Measurements from ENCODE around the gene SYT9. TPM values are rescaled to one million over a fixed set of nuclear protein-coding genes. Genes with fewer than 3 reads are reported as not detected.

SYT9 gene
- total and polyA plus RNA-seq, 4 donors: 0.05 to 5.4 (median 2.6) TPM

DNA sequence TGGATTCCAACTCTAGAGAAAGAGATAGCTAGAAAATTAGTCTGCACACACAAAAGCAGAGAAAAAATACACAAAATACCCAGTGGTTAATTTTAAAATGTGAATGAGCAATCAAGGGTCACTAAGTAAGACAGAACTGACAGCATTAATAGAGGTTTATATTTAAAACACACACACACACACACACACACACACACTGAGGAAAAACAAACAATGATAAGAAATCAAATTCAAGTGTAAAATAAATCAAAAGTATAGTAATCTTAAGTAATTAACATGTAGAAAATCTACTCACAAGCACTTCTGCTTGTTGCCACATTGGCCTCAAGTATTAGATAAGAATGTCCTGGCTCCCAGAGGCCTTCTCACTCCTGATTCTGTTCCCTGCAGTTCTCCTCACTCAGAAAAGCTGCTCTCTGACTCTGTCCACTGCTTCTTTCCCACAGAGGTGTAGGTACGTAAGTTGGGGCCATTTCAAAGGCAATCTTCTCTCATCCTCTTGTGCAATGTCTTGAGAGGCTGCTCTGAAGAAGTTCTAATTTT, 200.3 kb downstream of the SYT9 start:
- H3K27ac ChIP-seq (ENCODE audit: low read depth in 1 of 2, low read length in 2 of 2): no peak overlapping the region
- no peak overlapping the region for H3K4me3 ChIP-seq (ENCODE audit: low read depth in 1 of 3, low read length in 3 of 3)
- H3K4me1 ChIP-seq (ENCODE audit: control insufficient read depth in 4 of 4, insufficient read depth in 4 of 4, low read length in 3 of 4): no peaks in the 10 kb centered on the region
- 90% methylated on average over 1 of the region's 1 CpG for WGBS
- H3K27me3 ChIP-seq (ENCODE audit: control insufficient read depth in 4 of 4, insufficient read depth in 4 of 4, low read length in 3 of 4): no peaks in the 10 kb centered on the region
- TF ChIP-seq, protein P1, sequence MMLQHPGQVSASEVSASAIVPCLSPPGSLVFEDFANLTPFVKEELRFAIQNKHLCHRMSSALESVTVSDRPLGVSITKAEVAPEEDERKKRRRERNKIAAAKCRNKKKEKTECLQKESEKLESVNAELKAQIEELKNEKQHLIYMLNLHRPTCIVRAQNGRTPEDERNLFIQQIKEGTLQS (IDR thresholded peaks at IDR 0.05): no peak
- TF ChIP-seq, protein P2, sequence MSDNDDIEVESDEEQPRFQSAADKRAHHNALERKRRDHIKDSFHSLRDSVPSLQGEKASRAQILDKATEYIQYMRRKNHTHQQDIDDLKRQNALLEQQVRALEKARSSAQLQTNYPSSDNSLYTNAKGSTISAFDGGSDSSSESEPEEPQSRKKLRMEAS (IDR thresholded peaks at IDR 0.05): no peak
- TF ChIP-seq RAD21 (IDR thresholded peaks at IDR 0.05) (no peak), FOXA1 (IDR thresholded peaks at IDR 0.05) (no peak), HNF4G (IDR thresholded peaks at IDR 0.05) (no peak), HNF4A (conservative IDR thresholded peaks at IDR 0.05) (no peak), EGR1 (IDR thresholded peaks at IDR 0.05; ENCODE audit: low read depth in 2 of 2) (no peak)
- TF ChIP-seq, protein P3, sequence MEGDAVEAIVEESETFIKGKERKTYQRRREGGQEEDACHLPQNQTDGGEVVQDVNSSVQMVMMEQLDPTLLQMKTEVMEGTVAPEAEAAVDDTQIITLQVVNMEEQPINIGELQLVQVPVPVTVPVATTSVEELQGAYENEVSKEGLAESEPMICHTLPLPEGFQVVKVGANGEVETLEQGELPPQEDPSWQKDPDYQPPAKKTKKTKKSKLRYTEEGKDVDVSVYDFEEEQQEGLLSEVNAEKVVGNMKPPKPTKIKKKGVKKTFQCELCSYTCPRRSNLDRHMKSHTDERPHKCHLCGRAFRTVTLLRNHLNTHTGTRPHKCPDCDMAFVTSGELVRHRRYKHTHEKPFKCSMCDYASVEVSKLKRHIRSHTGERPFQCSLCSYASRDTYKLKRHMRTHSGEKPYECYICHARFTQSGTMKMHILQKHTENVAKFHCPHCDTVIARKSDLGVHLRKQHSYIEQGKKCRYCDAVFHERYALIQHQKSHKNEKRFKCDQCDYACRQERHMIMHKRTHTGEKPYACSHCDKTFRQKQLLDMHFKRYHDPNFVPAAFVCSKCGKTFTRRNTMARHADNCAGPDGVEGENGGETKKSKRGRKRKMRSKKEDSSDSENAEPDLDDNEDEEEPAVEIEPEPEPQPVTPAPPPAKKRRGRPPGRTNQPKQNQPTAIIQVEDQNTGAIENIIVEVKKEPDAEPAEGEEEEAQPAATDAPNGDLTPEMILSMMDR (IDR thresholded peaks at IDR 0.05; ENCODE audit: low read depth, low read length, missing input control): no peak
- TF ChIP-seq, protein P4, sequence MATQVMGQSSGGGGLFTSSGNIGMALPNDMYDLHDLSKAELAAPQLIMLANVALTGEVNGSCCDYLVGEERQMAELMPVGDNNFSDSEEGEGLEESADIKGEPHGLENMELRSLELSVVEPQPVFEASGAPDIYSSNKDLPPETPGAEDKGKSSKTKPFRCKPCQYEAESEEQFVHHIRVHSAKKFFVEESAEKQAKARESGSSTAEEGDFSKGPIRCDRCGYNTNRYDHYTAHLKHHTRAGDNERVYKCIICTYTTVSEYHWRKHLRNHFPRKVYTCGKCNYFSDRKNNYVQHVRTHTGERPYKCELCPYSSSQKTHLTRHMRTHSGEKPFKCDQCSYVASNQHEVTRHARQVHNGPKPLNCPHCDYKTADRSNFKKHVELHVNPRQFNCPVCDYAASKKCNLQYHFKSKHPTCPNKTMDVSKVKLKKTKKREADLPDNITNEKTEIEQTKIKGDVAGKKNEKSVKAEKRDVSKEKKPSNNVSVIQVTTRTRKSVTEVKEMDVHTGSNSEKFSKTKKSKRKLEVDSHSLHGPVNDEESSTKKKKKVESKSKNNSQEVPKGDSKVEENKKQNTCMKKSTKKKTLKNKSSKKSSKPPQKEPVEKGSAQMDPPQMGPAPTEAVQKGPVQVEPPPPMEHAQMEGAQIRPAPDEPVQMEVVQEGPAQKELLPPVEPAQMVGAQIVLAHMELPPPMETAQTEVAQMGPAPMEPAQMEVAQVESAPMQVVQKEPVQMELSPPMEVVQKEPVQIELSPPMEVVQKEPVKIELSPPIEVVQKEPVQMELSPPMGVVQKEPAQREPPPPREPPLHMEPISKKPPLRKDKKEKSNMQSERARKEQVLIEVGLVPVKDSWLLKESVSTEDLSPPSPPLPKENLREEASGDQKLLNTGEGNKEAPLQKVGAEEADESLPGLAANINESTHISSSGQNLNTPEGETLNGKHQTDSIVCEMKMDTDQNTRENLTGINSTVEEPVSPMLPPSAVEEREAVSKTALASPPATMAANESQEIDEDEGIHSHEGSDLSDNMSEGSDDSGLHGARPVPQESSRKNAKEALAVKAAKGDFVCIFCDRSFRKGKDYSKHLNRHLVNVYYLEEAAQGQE (IDR thresholded peaks at IDR 0.05): no peak
- no peak for DNase-seq (ENCODE audit: low spot score)
- H3K9ac ChIP-seq (ENCODE audit: low read depth in 1 of 2, low read length in 2 of 2): no peak overlapping the region
- peaks cover 0 to 2% (median under 1%) of the 10 kb centered on the region in 4 donors for H3K36me3 ChIP-seq (ENCODE audit: control insufficient read depth in 4 of 4, insufficient read depth in 3 of 4, low read depth in 1 of 4, low read length in 3 of 4)
- no peaks in the 10 kb centered on the region for H3K9me3 ChIP-seq (ENCODE audit: control insufficient read depth in 4 of 4, low read length in 3 of 4)

DNA sequence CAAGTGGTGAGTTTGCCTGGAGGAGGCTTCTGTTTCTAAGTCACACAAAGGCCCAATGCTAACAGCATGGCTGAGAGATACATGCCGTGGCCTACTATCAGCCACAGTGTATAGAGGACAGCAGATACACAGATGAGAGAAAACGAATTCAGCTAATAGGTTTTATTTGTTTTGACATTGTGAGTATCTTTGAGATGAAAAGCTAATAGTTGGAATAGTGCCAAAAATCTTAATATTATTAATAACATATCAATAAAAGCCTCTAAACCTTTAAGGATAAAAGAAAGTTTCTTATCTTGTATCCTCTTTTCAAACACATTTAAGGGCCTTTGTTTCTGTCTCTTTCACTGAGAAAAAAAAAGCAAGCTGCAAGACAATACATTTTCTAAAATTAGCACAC, 203.2 kb downstream of the SYT9 start:
- WGBS: 67% methylated on average over 2 of the region's 2 CpGs
- H3K4me3 ChIP-seq (ENCODE audit: low read depth in 1 of 3, low read length in 3 of 3): no peak overlapping the region
- H3K27me3 ChIP-seq (ENCODE audit: control insufficient read depth in 4 of 4, insufficient read depth in 4 of 4, low read length in 3 of 4): no peaks in the 10 kb centered on the region
- H3K4me1 ChIP-seq (ENCODE audit: control insufficient read depth in 4 of 4, insufficient read depth in 4 of 4, low read length in 3 of 4): no peaks in the 10 kb centered on the region
- H3K27ac ChIP-seq (ENCODE audit: low read depth in 1 of 2, low read length in 2 of 2): no peak overlapping the region
- no peaks in the 10 kb centered on the region for H3K9me3 ChIP-seq (ENCODE audit: control insufficient read depth in 4 of 4, low read length in 3 of 4)
- DNase-seq (ENCODE audit: low spot score): no peak
- TF ChIP-seq RXRA (IDR thresholded peaks at IDR 0.05) (no peak), NR2F2 (IDR thresholded peaks at IDR 0.05) (no peak), GABPA (IDR thresholded peaks at IDR 0.05 in 1 of 2, conservative IDR thresholded peaks at IDR 0.05 in 1 of 2) (no peak), HNF4G (IDR thresholded peaks at IDR 0.05) (no peak), HNF4A (conservative IDR thresholded peaks at IDR 0.05) (no peak), FOXA2 (IDR thresholded peaks at IDR 0.05) (no peak), FOXA1 (IDR thresholded peaks at IDR 0.05) (no peak), TAF1 (conservative IDR thresholded peaks at IDR 0.05) (no peak), JUND (IDR thresholded peaks at IDR 0.05) (no peak)
- TF ChIP-seq, protein P4 (IDR thresholded peaks at IDR 0.05): no peak
- TF ChIP-seq, protein P1 (IDR thresholded peaks at IDR 0.05): no peak
- TF ChIP-seq, protein P3 (IDR thresholded peaks at IDR 0.05; ENCODE audit: low read depth, low read length, missing input control): no peak
- TF ChIP-seq, protein P5, sequence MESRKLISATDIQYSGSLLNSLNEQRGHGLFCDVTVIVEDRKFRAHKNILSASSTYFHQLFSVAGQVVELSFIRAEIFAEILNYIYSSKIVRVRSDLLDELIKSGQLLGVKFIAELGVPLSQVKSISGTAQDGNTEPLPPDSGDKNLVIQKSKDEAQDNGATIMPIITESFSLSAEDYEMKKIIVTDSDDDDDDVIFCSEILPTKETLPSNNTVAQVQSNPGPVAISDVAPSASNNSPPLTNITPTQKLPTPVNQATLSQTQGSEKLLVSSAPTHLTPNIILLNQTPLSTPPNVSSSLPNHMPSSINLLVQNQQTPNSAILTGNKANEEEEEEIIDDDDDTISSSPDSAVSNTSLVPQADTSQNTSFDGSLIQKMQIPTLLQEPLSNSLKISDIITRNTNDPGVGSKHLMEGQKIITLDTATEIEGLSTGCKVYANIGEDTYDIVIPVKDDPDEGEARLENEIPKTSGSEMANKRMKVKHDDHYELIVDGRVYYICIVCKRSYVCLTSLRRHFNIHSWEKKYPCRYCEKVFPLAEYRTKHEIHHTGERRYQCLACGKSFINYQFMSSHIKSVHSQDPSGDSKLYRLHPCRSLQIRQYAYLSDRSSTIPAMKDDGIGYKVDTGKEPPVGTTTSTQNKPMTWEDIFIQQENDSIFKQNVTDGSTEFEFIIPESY (IDR thresholded peaks at IDR 0.05): no peak
- no peak overlapping the region for H3K9ac ChIP-seq (ENCODE audit: low read depth in 1 of 2, low read length in 2 of 2)
- peaks cover 0 to 3% (median 0%) of the 10 kb centered on the region in 4 donors for H3K36me3 ChIP-seq (ENCODE audit: control insufficient read depth in 4 of 4, insufficient read depth in 3 of 4, low read depth in 1 of 4, low read length in 3 of 4)

Measured in liver (tissue), 9 donors.